IPS-18a (cell line): ENCODE measurements around the gene NLRP7.
"Not testable (repeated sequence)": the region's sequence is repeated elsewhere in the genome, so short reads cannot be mapped to it uniquely, and the experiment has no call there.

ENCODE experiments used
- H3K27ac ChIP-seq: one replicate; pipeline ENCODE4 v1.5.1; 2013; ENCODE audit warnings: low read length
- H3K27me3 ChIP-seq: one replicate; pipeline ENCODE4 v1.6.1; 2013; ENCODE audit warnings: mild to moderate bottlenecking, low read length; ENCODE audit not compliant: control insufficient read depth, insufficient read depth
- H3K36me3 ChIP-seq: one replicate; pipeline ENCODE4 v1.6.1; 2013; ENCODE audit warnings: low read depth, low read length; ENCODE audit not compliant: control insufficient read depth
- H3K4me1 ChIP-seq: one replicate; pipeline ENCODE4 v1.6.1; 2013; ENCODE audit warnings: low read depth, low read length; ENCODE audit not compliant: control insufficient read depth
- H3K4me3 ChIP-seq: one replicate; pipeline ENCODE4 v1.5.1; 2013; ENCODE audit warnings: low read length
- H3K9ac ChIP-seq: one replicate; pipeline ENCODE4 v1.6.1; 2013; ENCODE audit warnings: mild to moderate bottlenecking, low read length, moderate library complexity
- H3K9me3 ChIP-seq: one replicate; pipeline ENCODE4 v1.6.1; 2013; ENCODE audit warnings: low read depth, low read length; ENCODE audit not compliant: control insufficient read depth

The NLRP7 gene

GRCh38 chr19:54918499-54918898, 28.8 kb downstream of the NLRP7 start:
- Histone ChIP-seq H3K4me3 (no peak overlapping the region), H3K36me3 (no peaks in the 10 kb centered on the region), H3K9ac (no peak overlapping the region), H3K9me3 (no peaks in the 10 kb centered on the region), H3K27ac (no peak overlapping the region), H3K27me3 (no peaks in the 10 kb centered on the region), H3K4me1 (no peaks in the 10 kb centered on the region)

DNA sequence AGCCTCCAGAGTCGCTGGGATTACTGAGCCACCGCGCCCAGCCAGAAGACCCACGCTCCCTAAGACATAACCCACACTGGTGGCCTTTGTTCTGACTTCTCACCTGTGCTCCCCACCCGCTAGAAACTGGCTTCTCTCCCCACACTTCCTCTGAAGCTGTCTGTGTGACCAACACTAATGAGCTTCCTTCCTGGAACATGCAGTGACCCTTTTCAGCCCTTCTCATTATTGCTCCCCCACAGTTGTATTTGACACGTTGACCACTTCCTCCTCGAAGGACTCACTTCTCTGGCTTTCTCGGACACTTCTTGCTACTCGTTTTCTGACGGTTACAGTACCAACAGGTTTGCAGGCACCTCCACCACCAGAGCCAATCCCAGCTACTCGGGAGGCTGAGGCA, 30.5 kb downstream of the NLRP7 start:
- no peak overlapping the region for H3K9ac ChIP-seq
- H3K4me1 ChIP-seq: no peaks in the 10 kb centered on the region
- H3K36me3 ChIP-seq: no peaks in the 10 kb centered on the region
- no peak overlapping the region for H3K4me3 ChIP-seq
- H3K9me3 ChIP-seq: no peaks in the 10 kb centered on the region
- no peak overlapping the region for H3K27ac ChIP-seq
- H3K27me3 ChIP-seq: no peaks in the 10 kb centered on the region

- not testable (repeated sequence) for H3K36me3 ChIP-seq, H3K9ac ChIP-seq, H3K27me3 ChIP-seq, H3K27ac ChIP-seq, H3K4me3 ChIP-seq, H3K9me3 ChIP-seq
- H3K4me1 ChIP-seq: peaks cover 13% of the 10 kb centered on the region
These were observed 39.4 kb downstream of the NLRP7 start for GRCh38 chr19:54907899-54908298.

DNA sequence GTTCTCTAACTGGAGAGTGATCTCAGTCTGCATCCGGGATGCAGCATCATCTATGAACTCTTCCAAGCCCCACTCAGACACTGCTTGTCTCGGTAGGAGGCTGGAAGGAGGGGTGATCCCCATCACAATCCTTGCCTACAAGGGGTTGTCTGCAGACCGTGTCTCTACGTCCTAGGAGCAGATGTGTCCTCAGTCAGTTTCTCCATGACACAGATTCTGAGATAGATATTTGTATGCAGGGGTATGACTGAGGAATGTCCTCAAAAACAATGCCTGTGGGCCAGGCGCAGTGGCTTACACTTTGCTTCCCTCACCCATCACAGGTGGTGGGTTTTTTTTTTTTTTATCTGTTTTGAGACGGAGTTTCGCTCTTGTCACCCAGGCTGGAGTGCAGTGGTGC, 40.5 kb downstream of the NLRP7 start:
- Histone ChIP-seq H3K4me1 (peaks cover 13% of the 10 kb centered on the region), H3K9me3 (no peaks in the 10 kb centered on the region), H3K27ac (no peak overlapping the region), H3K27me3 (no peaks in the 10 kb centered on the region), H3K36me3 (no peaks in the 10 kb centered on the region), H3K9ac (no peak overlapping the region), H3K4me3 (no peak overlapping the region)

- no peaks in the 10 kb centered on the region for H3K36me3 ChIP-seq
- no peak within 1 kb of the TSS for H3K9ac ChIP-seq
- H3K4me3 ChIP-seq: no peak within 1 kb of the TSS
- no peak within 1 kb of the TSS for H3K27ac ChIP-seq
- no peaks in the 10 kb centered on the region for H3K9me3 ChIP-seq
- H3K27me3 ChIP-seq: no peaks in the 10 kb centered on the region
- H3K4me1 ChIP-seq: peaks cover 13% of the 10 kb centered on the region
These were observed 41.4 kb downstream of the NLRP7 start, which contains the start of gene NCR1 for GRCh38 chr19:54905803-54906511. Gene NCR1 (plus strand): TSS chr19:54906148. CDS start chr19:54906188, 40 bp downstream.

DNA sequence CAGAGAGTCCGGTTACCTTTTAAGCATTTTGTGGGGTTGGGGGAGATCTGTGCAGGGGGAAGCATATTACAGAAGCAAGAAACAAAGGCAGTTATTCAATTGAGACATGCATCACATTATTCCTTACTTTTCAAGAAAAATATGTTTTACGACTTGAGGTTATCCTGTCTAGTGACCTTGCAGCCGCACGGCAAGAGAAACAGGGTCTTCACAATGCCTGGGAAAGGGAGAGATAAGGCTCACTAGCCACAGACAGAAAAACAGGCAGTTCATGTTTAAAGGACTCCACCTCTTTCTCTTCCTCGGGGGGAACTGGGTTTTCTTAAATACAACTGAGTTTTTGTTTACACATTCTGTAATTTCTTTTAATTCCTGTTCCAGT, 41.9 kb downstream of the NLRP7 start:
- no peaks in the 10 kb centered on the region for H3K36me3 ChIP-seq
- H3K9ac ChIP-seq: no peak overlapping the region
- no peaks in the 10 kb centered on the region for H3K27me3 ChIP-seq
- no peak overlapping the region for H3K4me3 ChIP-seq
- no peaks in the 10 kb centered on the region for H3K9me3 ChIP-seq
- no peak overlapping the region for H3K27ac ChIP-seq
- H3K4me1 ChIP-seq: peaks cover 13% of the 10 kb centered on the region

DNA sequence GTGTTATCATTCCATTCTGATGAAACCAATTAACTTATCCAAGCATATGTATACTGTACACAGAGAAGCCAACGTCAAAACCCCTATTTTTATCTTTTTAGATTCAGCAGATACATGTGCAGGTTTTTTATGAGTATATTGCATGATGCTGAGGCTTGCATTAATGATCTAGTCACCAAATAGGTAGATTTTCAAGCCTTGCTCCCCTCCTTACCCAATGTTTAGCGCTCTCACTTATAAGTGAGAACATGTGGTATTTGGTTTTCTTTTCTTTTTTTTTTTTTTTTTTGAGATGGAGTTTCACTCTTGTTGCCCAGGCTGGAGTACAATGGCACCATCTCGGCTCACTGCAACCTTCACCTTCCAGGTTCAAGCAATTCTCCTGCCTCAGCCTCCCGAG, 43.1 kb downstream of the NLRP7 start:
- peaks cover 13% of the 10 kb centered on the region for H3K4me1 ChIP-seq
- H3K27me3 ChIP-seq, H3K27ac ChIP-seq, H3K4me3 ChIP-seq, H3K9ac ChIP-seq, H3K9me3 ChIP-seq, H3K36me3 ChIP-seq: not testable (repeated sequence)

- Histone ChIP-seq H3K4me3 (no peak overlapping the region), H3K36me3 (no peaks in the 10 kb centered on the region), H3K9me3 (no peaks in the 10 kb centered on the region), H3K9ac (no peak overlapping the region), H3K27me3 (no peaks in the 10 kb centered on the region), H3K27ac (no peak overlapping the region), H3K4me1 (peaks cover 13% of the 10 kb centered on the region)
These were observed 44.0 kb downstream of the NLRP7 start for GRCh38 chr19:54903303-54903702.

DNA sequence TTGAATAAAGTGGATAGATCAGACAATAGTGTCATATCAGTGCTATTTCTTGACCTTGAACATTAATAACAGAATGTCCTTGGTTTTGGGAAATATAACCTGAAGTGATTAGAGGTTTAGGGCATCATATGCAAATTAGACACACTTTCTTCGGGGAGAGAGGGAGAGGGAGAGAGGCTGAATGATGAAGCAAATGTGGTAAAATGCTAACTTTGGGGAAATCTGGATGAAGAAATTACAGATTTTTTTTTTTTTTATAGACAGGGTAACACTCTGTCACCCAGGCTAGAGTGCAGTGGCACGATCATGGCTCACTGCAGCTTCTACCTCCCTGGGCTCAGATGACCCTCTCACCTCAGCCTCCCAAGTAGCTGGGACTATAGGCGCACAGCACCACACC, 45.3 kb downstream of the NLRP7 start:
- Histone ChIP-seq H3K36me3 (no peaks in the 10 kb centered on the region), H3K4me1 (peaks cover 13% of the 10 kb centered on the region), H3K27ac (no peak overlapping the region), H3K4me3 (no peak overlapping the region), H3K9ac (no peak overlapping the region), H3K27me3 (no peaks in the 10 kb centered on the region), H3K9me3 (no peaks in the 10 kb centered on the region)

DNA sequence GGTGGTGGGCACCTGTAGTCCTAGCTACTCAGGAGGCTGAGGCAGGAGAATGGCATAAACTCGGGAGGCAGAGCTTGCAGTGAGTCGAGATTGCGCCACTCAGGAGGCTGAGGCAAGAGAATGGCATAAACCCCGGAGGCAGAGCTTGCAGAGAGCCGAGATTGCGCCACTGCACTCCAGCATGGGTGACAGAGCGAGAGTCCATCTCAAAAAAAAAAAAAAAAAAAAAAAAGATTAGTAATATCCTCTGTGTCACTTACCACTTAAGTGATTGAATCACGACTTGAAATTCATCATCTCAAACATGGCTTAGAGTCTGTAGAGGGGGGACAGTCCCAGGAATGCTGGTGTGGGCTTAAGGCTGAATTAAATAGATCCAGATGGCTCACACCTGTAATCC, 46.2 kb downstream of the NLRP7 start:
- H3K4me1 ChIP-seq, H3K27ac ChIP-seq, H3K9ac ChIP-seq, H3K27me3 ChIP-seq, H3K4me3 ChIP-seq, H3K9me3 ChIP-seq, H3K36me3 ChIP-seq: not testable (repeated sequence)

DNA sequence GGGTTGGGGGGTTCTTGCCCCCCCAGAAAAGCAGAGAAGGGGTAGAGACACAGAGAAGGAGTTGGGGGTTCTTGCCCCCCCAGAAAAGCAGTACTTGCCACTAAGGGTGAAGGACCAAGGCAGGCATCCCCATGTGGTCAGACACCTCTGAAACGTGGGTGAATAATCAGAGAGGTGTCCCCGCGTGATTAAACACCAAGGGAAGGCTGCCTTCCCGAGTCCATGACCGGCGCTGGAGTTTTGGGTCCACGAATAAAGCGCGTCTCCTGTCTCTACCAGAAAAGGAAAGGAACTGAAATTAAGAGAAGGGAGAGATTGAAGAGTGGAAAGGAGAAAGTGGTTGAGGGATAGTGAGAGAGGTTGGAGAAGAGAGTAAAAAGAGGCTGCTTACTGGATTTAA, 47.7 kb downstream of the NLRP7 start:
- not testable (repeated sequence) for H3K4me1 ChIP-seq, H3K4me3 ChIP-seq, H3K27ac ChIP-seq, H3K9ac ChIP-seq, H3K36me3 ChIP-seq, H3K9me3 ChIP-seq, H3K27me3 ChIP-seq

- H3K9me3 ChIP-seq, H3K9ac ChIP-seq, H3K4me3 ChIP-seq, H3K36me3 ChIP-seq, H3K4me1 ChIP-seq, H3K27me3 ChIP-seq, H3K27ac ChIP-seq: not testable (repeated sequence)
These were observed 48.6 kb downstream of the NLRP7 start for GRCh38 chr19:54898685-54899084.
